GM21717 (cell line): Measurements from ENCODE around the gene ARID5B.
"Not testable (repeated sequence)": the region's sequence is repeated elsewhere in the genome, so short reads cannot be mapped to it uniquely, and the experiment has no call there.

Experiments used
- ATAC-seq: cut with Tn5 transposase; IDR thresholded peaks from one replicate; pipeline ENCODE4 v1.9.1; 2021; ENCODE audit warnings: mild to moderate bottlenecking, moderate library complexity; ENCODE audit not compliant: unreplicated experiment

Gene ARID5B

DNA sequence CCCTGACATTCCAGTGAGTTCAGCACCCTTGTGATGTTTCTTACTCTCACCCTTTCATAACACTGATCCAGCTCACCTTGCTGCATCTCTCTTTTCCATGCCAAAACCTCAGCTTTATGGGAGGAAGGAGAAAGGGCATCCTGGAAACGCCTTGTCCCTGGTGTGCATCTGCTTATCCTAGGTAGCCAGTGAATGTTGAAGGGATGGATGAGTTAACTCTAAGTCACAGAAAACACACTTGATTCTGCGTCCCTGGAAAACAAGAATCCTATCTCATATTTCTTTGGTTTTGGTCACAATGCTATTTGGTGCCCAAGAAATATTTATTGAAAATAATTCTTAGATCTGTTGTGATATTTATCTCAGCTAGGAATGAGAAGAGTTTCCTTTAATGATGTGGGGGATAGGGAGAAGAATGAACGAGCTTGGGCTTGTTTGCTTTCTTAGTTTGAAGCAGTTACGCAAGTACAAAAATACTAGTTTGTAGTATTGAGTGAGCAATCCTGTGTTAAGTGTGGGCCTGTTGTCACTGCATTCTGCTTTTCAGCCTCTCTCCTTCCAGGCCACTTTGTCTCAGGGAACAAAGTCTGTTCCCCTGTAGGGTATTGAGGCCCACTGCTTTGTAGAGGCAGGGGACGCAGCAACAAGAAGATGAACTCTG is 126.5 kb downstream of the ARID5B start:
- no peak for ATAC-seq

DNA sequence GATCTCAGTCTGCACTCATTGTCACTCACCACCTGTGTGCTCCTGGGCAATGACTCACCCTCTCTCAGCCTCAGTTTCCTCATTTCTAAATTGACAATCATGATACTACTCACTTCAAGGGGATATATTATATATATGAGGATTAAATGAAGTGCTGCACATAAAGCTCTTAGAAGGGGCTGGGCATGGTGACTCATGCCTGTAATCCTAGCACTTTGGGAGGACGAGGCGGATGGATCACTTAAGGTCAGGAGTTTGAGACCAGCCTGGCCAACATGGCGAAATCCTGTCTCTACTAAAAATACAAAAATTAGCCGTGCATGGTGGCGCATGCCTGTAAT is 127.0 kb downstream of the ARID5B start:
- not testable (repeated sequence) for ATAC-seq

DNA sequence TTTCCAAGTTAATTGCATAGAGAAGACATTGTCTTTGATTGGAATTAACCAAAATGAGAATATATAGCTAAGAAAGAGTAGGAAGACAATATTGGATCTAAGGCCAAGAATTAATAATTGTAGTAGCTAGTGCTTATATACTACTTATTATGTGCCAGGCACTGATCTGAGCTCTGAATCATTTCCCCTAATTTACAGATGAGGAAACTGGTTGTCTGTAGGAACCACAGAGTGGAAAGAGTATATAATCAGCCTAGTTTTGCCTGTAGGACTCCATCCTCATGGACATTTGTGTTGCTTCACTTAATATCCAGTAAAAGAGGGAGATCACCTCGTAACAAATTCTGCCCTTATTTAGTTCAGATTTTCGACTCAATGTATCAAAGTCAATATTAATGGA is 127.9 kb downstream of the ARID5B start:
- ATAC-seq, result no peak

DNA sequence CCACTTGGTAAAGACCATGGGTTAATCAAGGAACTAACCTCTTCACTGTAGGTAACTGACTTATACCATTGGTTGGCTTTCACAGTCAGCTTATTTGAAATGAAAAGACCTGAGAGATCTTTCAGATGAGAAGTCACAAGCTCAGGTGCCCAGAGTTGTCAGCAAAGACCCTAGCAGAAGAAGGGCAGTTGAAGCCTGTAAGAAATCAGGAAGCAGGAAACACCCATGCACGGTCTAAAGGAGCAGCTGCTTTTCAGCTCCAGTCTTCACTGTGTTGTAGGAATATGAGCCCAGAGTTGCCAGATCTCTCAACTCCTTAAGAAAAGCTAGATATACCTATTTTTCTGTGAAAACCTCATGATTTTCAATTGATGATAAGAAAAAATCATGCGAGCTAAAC is 130.0 kb downstream of the ARID5B start:
- ATAC-seq, result no peak

DNA sequence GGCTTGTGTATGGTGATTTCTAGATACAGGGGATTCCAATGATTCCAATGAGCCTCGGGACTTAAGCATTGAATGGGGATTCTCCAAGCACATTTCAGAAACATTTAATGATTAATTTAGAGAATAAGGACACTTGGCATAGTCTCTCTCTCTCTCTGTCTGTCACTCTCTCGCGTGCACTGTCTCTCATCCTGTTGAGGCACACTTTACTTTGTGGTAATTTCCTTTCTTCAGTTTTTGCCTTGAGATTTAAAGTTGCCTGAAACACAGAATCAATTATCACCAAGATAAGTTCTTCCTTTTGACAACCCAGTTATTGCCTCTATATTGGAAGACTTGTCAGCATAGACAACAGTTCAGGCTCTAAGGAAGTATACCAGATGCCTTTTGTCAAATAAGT is 131.6 kb downstream of the ARID5B start:
- no peak for ATAC-seq

DNA sequence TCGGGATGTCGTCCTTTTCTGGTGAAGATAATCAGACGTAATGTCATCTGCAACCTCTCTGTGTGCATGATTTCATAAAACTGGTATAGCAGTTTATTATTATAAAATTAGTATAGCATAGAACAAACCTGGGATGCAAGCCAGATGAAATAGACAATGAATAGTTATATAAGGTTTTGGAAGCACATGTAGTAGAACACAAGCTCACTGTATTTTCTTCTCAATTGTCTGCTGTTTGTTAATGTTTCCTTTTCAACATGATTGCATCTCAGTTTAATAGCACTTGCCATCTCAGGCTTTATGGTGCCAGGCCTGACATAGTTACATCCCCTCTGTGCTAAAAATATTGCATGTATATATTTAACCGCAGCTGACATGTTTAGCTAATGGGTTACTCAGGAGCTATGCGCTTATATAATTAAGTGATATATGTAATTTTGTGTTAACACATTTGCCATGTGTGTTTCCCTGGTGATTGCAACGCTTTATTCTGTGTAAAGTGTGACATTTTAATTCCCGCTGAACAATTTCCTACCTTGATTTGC is 132.7 kb downstream of the ARID5B start:
- no peak for ATAC-seq

DNA sequence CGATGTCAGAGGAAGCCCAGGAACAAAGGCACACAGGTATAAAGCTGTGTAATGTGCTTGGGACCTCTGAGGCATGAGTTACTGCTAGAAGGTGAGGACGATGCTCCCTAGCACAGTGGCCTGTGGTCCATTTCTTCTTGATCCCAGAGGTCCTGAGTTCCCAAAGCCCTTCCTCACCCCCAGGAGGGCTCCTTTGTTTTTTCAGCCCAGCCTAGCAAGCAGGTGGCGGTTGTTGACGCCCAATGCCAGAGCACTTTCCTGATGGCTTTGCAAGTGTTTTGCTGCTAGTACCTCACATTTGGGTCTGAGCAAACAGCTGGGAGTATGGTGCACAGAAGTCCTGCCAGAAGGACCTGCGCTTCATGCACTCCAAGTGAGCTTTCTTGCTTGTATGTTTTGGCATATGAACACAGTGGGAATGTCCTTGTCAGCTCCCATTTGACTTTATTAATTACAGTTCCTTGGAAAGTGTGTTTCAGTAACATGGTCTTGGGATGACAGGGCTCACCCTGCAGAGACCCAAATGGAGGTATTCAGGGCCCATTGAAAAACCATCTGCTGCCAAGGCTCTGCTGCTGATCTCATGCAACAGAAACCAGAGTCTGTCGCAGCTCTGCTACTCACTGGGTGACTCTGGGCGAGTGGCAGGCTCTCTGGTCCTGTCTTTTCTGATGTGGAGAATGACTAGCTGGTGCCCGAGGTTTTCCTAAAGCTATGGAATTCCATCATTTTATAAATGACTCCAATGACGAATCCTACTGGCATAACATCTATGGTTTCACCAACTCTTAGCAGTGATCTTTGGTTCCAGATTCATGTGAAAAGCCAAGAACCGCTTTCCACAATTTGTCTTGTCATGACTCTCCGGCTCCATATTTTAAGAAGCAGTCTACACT is 134.9 kb downstream of the ARID5B start:
- ATAC-seq, result no peak

DNA sequence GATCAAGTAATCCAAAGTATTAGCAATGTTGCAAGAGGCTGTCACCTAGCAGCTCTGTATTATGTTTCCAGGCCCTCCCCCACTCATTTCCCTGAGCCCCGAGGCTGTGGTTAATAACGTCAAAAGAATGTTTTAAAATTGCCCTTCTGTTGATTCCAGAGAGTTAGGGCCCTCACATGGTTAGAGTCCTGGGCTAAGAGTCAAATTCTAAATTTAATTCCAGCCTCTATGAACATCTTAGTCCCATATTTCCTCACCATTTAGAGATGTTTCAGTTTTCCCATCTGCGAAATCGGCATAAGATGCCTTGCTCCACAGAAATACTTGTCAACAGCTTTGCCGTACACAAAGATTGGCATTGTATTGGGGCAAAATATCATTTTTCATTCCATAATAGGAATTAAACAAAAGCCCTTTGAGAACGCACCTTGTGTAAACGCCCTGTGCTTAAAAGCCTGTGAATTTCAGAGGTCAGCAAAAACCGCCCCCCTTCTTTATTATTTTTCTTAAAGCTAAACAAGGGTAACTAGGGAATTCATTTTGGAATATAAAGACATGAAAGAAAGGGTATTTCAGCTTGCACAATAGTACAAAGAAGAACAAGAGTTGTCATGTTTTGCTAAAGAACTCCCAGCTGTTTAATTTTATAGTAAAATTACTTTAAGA is 135.8 kb downstream of the ARID5B start:
- no peak for ATAC-seq

DNA sequence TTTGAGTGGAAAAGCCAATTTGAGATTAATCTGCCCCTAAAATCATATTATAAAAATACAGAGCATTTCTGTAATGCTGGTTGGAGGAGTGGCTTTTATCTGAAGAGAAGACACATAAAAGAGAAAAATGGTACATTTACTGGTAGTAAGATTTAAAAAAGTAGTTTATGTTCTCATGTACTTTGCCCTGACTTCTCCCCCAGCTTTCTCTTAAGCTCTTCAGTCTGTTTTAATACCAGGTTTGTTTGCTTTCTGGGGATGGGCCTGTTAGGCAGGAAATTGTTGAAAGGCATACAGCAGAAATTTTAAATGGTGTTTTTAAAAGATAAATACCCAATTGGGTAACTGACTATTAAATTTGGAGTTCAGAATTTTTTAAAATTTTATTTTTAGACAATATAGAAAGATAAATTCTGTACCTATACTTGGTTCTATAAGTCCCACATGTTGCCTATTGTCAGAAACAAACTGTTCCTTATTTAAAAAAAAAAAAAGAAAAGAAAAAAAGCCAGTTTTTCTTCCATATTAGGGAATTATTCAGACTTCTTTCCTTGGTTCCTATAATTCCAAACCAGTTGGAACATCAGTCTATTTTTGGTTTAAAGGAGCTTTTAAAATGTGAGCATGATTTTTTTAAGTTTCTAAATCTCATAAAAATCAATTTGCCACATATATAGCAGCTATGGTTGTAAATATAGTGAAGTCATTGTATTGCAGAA is 136.6 kb downstream of the ARID5B start:
- no peak for ATAC-seq

DNA sequence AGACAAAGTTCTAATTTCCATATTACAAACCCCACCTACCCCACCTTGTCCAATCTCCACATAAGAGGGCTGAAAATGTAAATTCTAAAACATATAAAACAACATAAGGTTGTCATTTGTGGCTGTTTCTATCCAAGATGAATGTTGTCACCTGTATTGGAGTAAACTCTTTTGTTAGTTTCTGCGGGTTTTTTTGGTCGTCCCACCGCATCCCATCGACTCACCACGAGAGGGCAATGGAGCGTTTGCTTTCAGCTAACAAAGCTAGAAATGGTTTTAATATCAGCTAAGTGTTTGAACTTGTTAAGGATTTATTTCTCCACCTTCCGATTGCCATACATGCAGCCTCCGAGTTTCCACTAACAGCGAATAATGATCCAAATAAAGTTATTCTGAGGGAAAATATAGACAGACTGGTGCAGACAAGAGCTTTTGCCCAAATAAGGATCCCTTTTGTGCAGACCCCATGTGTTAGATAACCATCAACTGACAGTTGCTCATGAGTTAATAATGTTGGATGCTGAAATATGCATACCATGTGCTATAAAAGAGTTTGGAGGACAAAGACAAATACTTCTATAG is 137.2 kb downstream of the ARID5B start:
- ATAC-seq, result peak; percentile 58

DNA sequence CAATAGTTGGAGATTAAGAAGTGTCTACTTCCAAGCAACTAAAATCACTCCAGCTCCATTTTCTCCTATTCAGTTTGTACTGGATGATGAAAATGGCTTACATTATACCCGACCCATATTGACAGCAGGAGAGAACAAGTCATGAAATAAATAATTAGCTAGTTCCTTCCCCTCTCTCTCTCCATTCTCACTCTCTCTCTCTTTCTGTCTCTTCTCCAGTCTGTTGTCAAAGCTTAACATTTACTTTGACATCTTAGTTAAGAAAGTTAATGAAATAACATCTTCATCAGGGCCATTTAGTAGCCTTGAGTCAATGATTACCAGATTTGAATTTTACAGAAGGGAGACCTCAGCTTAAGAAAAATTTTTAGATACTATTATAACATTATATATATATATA is 138.5 kb downstream of the ARID5B start:
- no peak for ATAC-seq

DNA sequence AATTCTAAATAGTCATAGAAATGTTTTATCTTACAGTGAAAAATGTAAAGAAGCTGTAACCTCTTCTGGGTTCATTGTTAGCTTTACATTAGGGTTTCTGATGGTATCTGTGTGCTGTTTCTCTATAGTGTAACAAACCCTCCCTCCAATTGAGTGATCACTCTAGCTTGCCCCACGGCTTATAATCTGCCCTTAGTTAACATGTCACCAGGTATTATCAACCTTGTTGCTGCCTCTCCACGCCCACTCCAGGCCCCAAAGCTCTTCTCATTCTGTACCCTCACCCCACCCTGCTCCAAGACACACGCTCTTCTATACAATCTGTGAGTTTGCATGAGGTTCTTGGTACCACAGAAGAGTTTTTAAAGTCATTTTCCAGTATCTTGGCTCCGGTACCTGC is 139.4 kb downstream of the ARID5B start:
- no peak for ATAC-seq

DNA sequence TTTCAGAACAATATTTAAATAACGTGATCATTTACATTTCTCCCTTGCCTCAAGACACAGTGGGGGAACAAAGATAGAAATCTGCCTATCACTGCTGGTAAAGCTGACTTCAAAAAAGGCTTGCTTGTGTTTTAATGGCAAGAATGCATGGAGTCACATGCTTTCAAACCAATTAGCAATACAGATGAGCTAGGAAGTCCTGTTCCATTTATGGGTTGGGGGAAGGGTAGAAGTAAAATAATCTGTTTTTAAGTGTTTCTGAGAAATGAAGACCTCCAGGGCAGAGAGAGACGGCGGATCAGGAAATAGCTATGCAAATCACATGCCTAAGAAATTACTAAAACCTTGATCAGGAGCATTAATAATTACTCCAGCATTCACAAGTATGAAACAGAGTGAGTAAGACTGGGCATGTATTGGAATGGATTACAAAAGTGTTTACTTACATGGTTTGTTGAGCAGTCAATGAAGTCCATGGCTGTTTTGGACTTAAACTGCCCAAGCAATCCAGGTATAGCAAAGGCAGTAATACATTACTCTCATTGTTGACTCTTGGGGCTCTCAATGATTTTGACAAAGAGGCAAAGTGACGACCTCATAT is 142.0 kb downstream of the ARID5B start:
- ATAC-seq, result no peak

DNA sequence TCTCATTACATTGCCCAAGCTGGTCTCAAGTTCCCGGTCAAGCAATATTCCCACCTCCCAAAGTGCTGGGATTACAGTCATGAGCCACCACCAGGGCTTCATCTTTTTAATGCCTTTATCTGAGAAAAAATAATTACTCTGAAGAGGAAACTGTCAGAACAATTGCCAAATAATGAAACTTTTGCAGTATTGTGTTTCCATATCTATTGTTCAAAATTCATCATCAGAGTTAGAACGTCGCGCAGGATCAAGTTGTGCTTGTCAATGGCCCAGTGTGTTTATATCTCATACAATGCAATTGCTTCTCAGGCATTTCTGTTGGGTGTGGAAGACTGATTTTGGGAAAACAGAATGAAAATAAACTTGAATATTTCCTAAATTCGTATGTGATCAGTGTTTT is 143.1 kb downstream of the ARID5B start:
- no peak for ATAC-seq

DNA sequence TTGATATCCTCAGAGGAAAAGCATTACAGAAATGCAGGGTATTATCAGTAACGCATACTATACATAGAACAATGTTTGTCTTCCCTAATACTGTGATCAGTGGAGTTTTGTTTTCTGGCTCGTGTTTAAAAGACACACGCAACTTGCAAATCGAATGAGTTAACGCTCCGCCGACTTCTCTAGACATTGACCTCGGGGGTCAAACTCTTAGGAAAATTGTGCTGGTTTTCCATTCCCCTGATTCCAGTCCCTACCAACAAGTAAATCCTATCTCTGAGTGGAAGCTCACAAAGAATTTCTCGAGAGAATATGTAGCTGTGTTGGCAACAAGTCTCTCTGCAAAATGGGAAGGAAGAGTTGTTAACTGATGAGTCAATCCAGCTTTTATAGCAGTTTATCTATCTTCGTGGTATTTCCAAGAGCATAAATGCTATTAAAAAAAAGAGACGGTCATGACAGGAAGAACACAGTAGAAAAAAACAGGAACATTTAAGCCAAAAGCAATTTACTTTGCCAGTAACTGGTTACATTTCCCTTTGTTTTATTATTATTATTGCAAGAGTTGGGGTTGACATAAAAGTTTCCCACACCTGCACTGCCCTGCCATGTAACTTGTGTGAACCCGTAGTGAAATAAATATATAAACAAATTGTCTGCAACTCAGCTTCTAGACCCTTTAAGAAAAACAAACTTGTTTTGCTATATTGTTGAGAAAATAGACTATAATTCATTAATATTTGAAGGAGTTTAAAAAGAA is 144.4 kb downstream of the ARID5B start:
- no peak for ATAC-seq

DNA sequence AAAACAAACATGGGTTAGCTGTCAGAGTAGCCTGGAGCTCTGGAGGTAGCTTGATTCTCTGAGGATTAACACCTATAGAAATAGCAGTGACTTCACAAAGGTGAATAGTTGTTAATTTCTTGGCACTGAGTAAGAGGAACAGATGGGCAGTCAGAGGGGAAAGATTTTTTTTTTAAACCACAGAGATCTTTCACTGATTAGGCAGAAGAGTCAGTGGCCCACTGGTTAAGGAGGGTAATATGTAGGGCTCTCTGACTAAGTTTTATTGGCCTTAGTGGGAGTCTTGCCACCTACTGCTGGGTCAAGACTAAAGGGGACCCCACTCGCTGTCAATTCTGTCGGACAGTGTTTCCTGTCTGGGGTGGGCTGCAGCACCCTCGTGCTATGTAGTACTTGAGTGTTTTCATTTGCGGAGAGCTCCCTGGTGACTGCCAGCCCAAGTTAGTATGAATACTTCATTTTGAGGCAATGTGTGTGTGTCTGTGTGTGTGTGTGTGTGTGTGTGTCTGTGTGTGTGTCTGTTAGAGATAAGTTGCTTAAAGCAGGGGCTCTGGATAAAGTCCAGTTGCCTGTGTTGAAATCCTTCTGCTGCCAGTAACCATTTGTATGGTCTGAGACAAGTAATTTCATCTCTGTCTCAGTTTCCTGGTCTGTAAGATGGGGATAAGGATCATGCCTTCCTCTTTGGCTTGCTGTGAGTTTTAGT is 145.2 kb downstream of the ARID5B start:
- peak; percentile 33 for ATAC-seq

DNA sequence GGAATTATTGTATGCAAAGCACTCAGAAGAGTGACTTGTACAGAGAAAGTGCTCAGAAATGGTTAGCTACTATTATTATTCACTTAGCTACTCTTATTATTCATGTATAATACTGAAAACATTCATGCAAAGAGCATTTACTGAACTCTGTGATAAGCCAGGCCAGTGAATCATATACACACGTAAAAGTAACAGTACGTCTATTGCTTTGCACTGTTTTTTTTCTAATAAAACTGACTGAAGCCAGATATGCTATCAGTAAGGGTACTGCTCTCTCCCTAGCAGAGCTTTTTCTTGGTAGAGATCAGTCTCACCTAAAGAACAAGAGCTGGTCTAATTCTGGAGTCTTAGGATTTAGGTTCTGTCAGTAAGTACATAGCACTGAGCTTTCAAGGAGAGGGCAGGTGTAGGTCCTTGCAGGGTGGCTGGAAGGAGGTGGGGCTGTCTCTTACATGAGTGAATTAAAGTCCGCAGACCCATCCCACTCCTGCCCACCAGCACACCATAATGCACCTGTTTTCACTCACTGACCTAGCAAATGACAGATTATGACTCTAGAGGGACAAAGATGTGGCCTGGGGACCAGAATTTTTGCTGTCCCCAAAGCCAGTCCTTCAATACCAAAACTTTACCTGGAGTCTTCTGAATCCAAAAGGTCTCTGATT is 145.9 kb downstream of the ARID5B start:
- no peak for ATAC-seq

DNA sequence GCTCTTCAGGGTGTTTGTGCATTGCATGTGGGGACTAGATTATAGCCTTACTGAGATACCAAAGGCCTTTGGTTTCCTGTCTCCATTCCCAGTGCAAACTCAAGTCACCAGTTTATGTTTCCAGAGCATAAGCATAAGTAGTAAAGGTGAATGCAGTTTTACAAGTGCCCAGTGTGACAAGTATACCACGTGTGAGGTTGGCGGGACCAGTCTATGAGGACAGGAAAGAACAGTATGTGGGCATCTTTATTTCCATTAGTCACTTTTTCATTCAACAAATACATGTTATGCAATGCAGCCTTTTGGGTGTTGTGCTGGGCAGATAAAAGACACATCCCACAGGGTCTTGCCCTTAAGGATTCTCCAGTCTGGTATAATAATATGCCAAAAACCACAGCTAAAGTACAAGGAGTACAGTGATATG is 146.5 kb downstream of the ARID5B start:
- no peak for ATAC-seq
